Liver (tissue), 9 donors: Measurements from ENCODE around the gene MICAL2. TPM values are rescaled to one million over a fixed set of nuclear protein-coding genes. Genes with fewer than 3 reads are reported as not detected.

Experiments
- DNase-seq: peaks from one replicate; pipeline ENCODE4 v3.0.0-alpha.2; 2017; ENCODE audit warnings: low spot score
- H3K27ac ChIP-seq, 2 donors: one replicate each; pipeline ENCODE4 v1.7.0; 2013; ENCODE audit warnings: inconsistent platforms in 2 of 2, low read length in 2 of 2, control low read depth in 1 of 2, low read depth in 1 of 2, mild to moderate bottlenecking in 1 of 2
- H3K27me3 ChIP-seq, 4 donors: one replicate each; pipeline versions ENCODE4 v1.6.1 to v1.7.0; 2013; ENCODE audit warnings: low read length in 3 of 4, inconsistent platforms in 1 of 4, mild to moderate bottlenecking in 1 of 4, moderate library complexity in 1 of 4; ENCODE audit not compliant: control insufficient read depth in 4 of 4, insufficient read depth in 4 of 4
- H3K36me3 ChIP-seq, 4 donors: one replicate each; pipeline versions ENCODE4 v1.6.1 to v1.7.0; 2013; ENCODE audit warnings: low read length in 3 of 4, mild to moderate bottlenecking in 3 of 4, low read depth in 1 of 4, moderate library complexity in 1 of 4; ENCODE audit not compliant: control insufficient read depth in 4 of 4, insufficient read depth in 3 of 4
- H3K4me1 ChIP-seq, 4 donors: one replicate each; pipeline versions ENCODE4 v1.6.1 to v1.7.0; 2013; ENCODE audit warnings: low read length in 3 of 4, mild to moderate bottlenecking in 3 of 4, moderate library complexity in 1 of 4; ENCODE audit not compliant: control insufficient read depth in 4 of 4, insufficient read depth in 4 of 4
- H3K4me3 ChIP-seq, 3 donors: one replicate each; pipeline versions ENCODE4 v1.6.1 to v1.7.0; 2013; ENCODE audit warnings: low read length in 3 of 3, control low read depth in 1 of 3, low read depth in 1 of 3, mild to moderate bottlenecking in 1 of 3
- H3K9ac ChIP-seq, 2 donors: one replicate each; pipeline ENCODE4 v1.7.0; 2013; ENCODE audit warnings: low read length in 2 of 2, mild to moderate bottlenecking in 2 of 2, moderate library complexity in 2 of 2, control low read depth in 1 of 2, low read depth in 1 of 2
- H3K9me3 ChIP-seq, 4 donors: one replicate each; pipeline versions ENCODE4 v1.6.1 to v1.7.0; 2013; ENCODE audit warnings: low read length in 3 of 4; ENCODE audit not compliant: control insufficient read depth in 4 of 4
- CTCF ChIP-seq: fragments of 150-350 bp; IDR thresholded peaks from 2 replicates; pipeline ENCODE4 v1.5.1; 2017; ENCODE audit warnings: improper control_type of control experiment, low read depth, low read length; ENCODE audit not compliant: missing input control
- GABPA ChIP-seq, 2 donors: IDR thresholded peaks in 1 of 2; conservative IDR thresholded peaks in 1 of 2; 2 replicates each; pipeline ENCODE4 v1.6.1; 2016; ENCODE audit warnings: antibody characterized with exemption in 2 of 2, mild to moderate bottlenecking in 1 of 2, moderate library complexity in 1 of 2
- HNF4A ChIP-seq, 2 donors: conservative IDR thresholded peaks; 2 replicates each; pipeline ENCODE4 v1.6.1; 2016; ENCODE audit warnings: antibody characterized with exemption in 2 of 2, mild to moderate bottlenecking in 2 of 2
- HNF4G ChIP-seq: IDR thresholded peaks from 2 replicates; pipeline ENCODE4 v1.6.1; 2016; ENCODE audit warnings: antibody characterized with exemption
- JUND ChIP-seq, 2 donors: IDR thresholded peaks; 2 replicates each; pipeline ENCODE4 v1.6.1; 2016; ENCODE audit warnings: antibody characterized with exemption in 2 of 2
- MAX ChIP-seq: IDR thresholded peaks from 2 replicates; pipeline ENCODE4 v1.6.1; 2016; ENCODE audit warnings: antibody characterized with exemption
- RAD21 ChIP-seq, 2 donors: IDR thresholded peaks; 2 replicates each; pipeline ENCODE4 v1.6.1; 2016; ENCODE audit warnings: antibody characterized with exemption in 2 of 2, mild to moderate bottlenecking in 2 of 2
- REST ChIP-seq: IDR thresholded peaks from 2 replicates; pipeline ENCODE4 v1.6.1; 2016; ENCODE audit warnings: antibody characterized with exemption, mild to moderate bottlenecking
- RXRA ChIP-seq, 2 donors: IDR thresholded peaks; 2 replicates each; pipeline ENCODE4 v1.6.1; 2017 to 2018; ENCODE audit warnings: antibody characterized with exemption in 2 of 2, mild to moderate bottlenecking in 1 of 2
- SP1 ChIP-seq: IDR thresholded peaks from 2 replicates; pipeline ENCODE4 v1.6.1; 2018; ENCODE audit warnings: antibody characterized with exemption, mild to moderate bottlenecking
- YY1 ChIP-seq: IDR thresholded peaks from 2 replicates; pipeline ENCODE4 v1.6.1; 2016; ENCODE audit warnings: antibody characterized with exemption, mild to moderate bottlenecking
- ZBTB33 ChIP-seq: IDR thresholded peaks from 2 replicates; pipeline ENCODE4 v1.6.1; 2016; ENCODE audit warnings: antibody characterized with exemption
- WGBS: extraction: QIAGEN DNeasy Blood & Tissue Kit; methylation state at CpG from one replicate; pipeline ENCODE4 v1.1.7; 2013; 5-methylcytosine and 5-hydroxymethylcytosine counted together
- polyA plus RNA-seq, 2 donors: library from polyadenylated mRNA; stranded (reverse) in 1 of 2; unstranded in 1 of 2; fragments of 200-250 nt in 1 of 2; fragments of >200 nt in 1 of 2; fragmentation: Nextera tagmentation in 1 of 2; extraction: Ambion mirVana in 1 of 2; gene quantifications; one replicate each; pipeline versions ENCODE4 v1.2.1 to v1.2.3, GENCODE V29; 2013 to 2015
- total RNA-seq, 2 donors: library from RNA; depleted of rRNA; stranded (reverse); fragments of >200 nt; gene quantifications; one replicate each; pipeline ENCODE4 v1.2.3, GENCODE V29; 2014
- donor health status: healthy.
- donor health status: healthy.
- donor health status: healthy.
- donor health status: healthy.
- donor health status: healthy.

The MICAL2 gene
- total and polyA plus RNA-seq, 4 donors: 17.5 to 113 (median 42.9) TPM

GRCh38 chr11:12090061-12090591 lies 20.3 kb upstream of the MICAL2 start:
- DNase-seq: no peak
- no peaks in the 10 kb centered on the region for H3K27me3 ChIP-seq
- H3K27ac ChIP-seq: no peak overlapping the region
- H3K9ac ChIP-seq: no peak overlapping the region
- peak; percentile 20 for TF ChIP-seq MAX
- no peak for TF ChIP-seq HNF4A (conservative IDR thresholded peaks at IDR 0.05)
- H3K9me3 ChIP-seq: no peaks in the 10 kb centered on the region
- H3K36me3 ChIP-seq: no peaks in the 10 kb centered on the region
- no peak overlapping the region for H3K4me3 ChIP-seq
- 66% methylated on average over 4 of the region's 4 CpGs for WGBS
- H3K4me1 ChIP-seq: peaks cover 2 to 29% (median 11%) of the 10 kb centered on the region in 4 donors

GRCh38 chr11:12090761-12091258 lies 19.6 kb upstream of the MICAL2 start:
- DNase-seq: no peak

More at GRCh38 chr11:12090761-12091258, 19.6 kb upstream of the MICAL2 start:
- Histone ChIP-seq H3K27me3 (no peaks in the 10 kb centered on the region), H3K4me3 (no peak overlapping the region), H3K27ac (no peak overlapping the region), H3K36me3 (no peaks in the 10 kb centered on the region), H3K4me1 (peaks cover 2 to 24% (median 9%) of the 10 kb centered on the region in 4 donors), H3K9ac (no peak overlapping the region), H3K9me3 (no peaks in the 10 kb centered on the region)
- WGBS: 61% methylated on average over 4 of the region's 4 CpGs
- no peak for TF ChIP-seq YY1
- peak; percentile 68 for TF ChIP-seq SP1
- TF ChIP-seq ZBTB33: peak; percentile 14
- TF ChIP-seq RAD21 (IDR thresholded peaks at IDR 0.05): no peak
- no peak for TF ChIP-seq REST
- peak; percentile 52 to 55 for TF ChIP-seq RXRA (IDR thresholded peaks at IDR 0.05)
- TF ChIP-seq HNF4A (conservative IDR thresholded peaks at IDR 0.05): peak; percentile 76 to 81
- no peak for TF ChIP-seq GABPA (IDR thresholded peaks at IDR 0.05 in 1 of 2, conservative IDR thresholded peaks at IDR 0.05 in 1 of 2)
- peak; percentile 46 for TF ChIP-seq HNF4G
- TF ChIP-seq CTCF: no peak
- TF ChIP-seq JUND (IDR thresholded peaks at IDR 0.05): peak; percentile 22 to 33
